ENCODE data around the gene RALGAPA2. TPM values are rescaled to one million over a fixed set of nuclear protein-coding genes. Genes with fewer than 3 reads are reported as not detected.

Gene RALGAPA2
- total RNA-seq, 2 experiments from 2014 or later, result 20.2 to 26.4 TPM

- Mint-ChIP-seq H3K27me3 (peaks cover 2% of the 10 kb centered on the region), H3K36me3 (ENCODE audit: low read depth) (no peaks in the 10 kb centered on the region), H3K9me3 (ENCODE audit: low read depth) (no peaks in the 10 kb centered on the region), H3K4me1 (no peaks in the 10 kb centered on the region), H3K4me3 (no peak overlapping the region), H3K27ac (no peak overlapping the region)
- no peak for DNase-seq
- intact Hi-C loops (cut with DNase I, micrococcal nuclease), result no loop called here
- ChIA-PET POLR2A (no interaction called here), CTCF (no interaction called here)
- ATAC-seq, result no peak
These were observed 7.7 kb upstream of the RALGAPA2 start for GRCh38 chr20:20720158-20720557.

- Mint-ChIP-seq H3K36me3 (ENCODE audit: low read depth) (no peaks in the 10 kb centered on the region), H3K27ac (no peak overlapping the region), H3K4me1 (no peaks in the 10 kb centered on the region), H3K4me3 (no peak overlapping the region), H3K27me3 (peaks cover 2% of the 10 kb centered on the region), H3K9me3 (ENCODE audit: low read depth) (no peaks in the 10 kb centered on the region)
- intact Hi-C loops (cut with DNase I, micrococcal nuclease), result loop anchor here (10.0 kb wide), 2 partner anchors 45 to 1925 kb away; no protein-coding TSS in a partner anchor
- DNase-seq (no peak), ATAC-seq (no peak)
- CTCF ChIA-PET, result no interaction called here
- POLR2A ChIA-PET, result no interaction called here
These were observed 7.0 kb upstream of the RALGAPA2 start for GRCh38 chr20:20719411-20719810.

GRCh38 chr20:20713244-20713765, 861 bp upstream of the RALGAPA2 start:
- ChIA-PET POLR2A (interaction anchor here (0.9 kb wide), 1 partner anchor 661 kb away, joined by 3 read pairs; the partner anchor contains the start of genes CFAP61 and CRNKL1), CTCF (interaction anchor here (0.6 to 1.2 kb wide), 2 partner anchors 16 to 222 kb away, joined by 3 to 4 read pairs; no protein-coding TSS in a partner anchor)
- DNase-seq (peak; percentile 23), ATAC-seq (no peak)
- Mint-ChIP-seq H3K4me1 (peaks cover 26% of the 10 kb centered on the region), H3K27me3 (peaks cover 2% of the 10 kb centered on the region), H3K9me3 (ENCODE audit: low read depth) (peaks cover 3% of the 10 kb centered on the region), H3K27ac (peak overlapping the region; percentile 95), H3K36me3 (ENCODE audit: low read depth) (peaks cover 7% of the 10 kb centered on the region), H3K4me3 (peak overlapping the region; percentile 90)
- intact Hi-C loops (cut with DNase I, micrococcal nuclease), result loop anchor here (2.0 to 10.0 kb wide), 4 partner anchors 51 to 1919 kb away; partner anchors contain the start of genes CFAP61 (in 1 of the 2), CRNKL1 (in 1 of the 2) and INSM1 (in 1 of the 2)

- Mint-ChIP-seq H3K9me3 (ENCODE audit: low read depth) (peaks cover 4% of the 10 kb centered on the region), H3K36me3 (ENCODE audit: low read depth) (peaks cover 10% of the 10 kb centered on the region), H3K27ac (peak overlapping the region; percentile 81), H3K4me1 (peaks cover 29% of the 10 kb centered on the region), H3K27me3 (peaks cover 2% of the 10 kb centered on the region), H3K4me3 (peak overlapping the region; percentile 90)
- DNase-seq (peak; percentile 28), ATAC-seq (no peak)
- ChIA-PET CTCF (interaction anchor here (0.5 kb wide), 1 partner anchor 660 kb away, joined by 3 read pairs; the partner anchor contains the start of genes CFAP61 and CRNKL1), POLR2A (no interaction called here)
- intact Hi-C loops (cut with DNase I, micrococcal nuclease), result loop anchor here (1.0 to 10.0 kb wide), 8 partner anchors 53 to 1917 kb away; partner anchors contain the start of genes CFAP61 (in 2 of the 2), CRNKL1 (in 2 of the 2), INSM1 (in 1 of the 2) and NAA20 (in 1 of the 2)
These were observed 405 bp downstream of the RALGAPA2 start for GRCh38 chr20:20712004-20712473.

GRCh38 chr20:20711413-20711812, 1.0 kb downstream of the RALGAPA2 start:
- H3K27me3 Mint-ChIP-seq, result peaks cover 2% of the 10 kb centered on the region
- H3K4me1 Mint-ChIP-seq, result peaks cover 31% of the 10 kb centered on the region
- CTCF ChIA-PET, result no interaction called here
- peak overlapping the region; percentile 90 for H3K4me3 Mint-ChIP-seq
- ATAC-seq (no peak), DNase-seq (peak; percentile 38)
- intact Hi-C loops (cut with DNase I, micrococcal nuclease), result loop anchor here (2.0 to 10.0 kb wide), 4 partner anchors 53 to 1917 kb away; partner anchors contain the start of gene INSM1 (in 1 of the 2)
- H3K9me3 Mint-ChIP-seq (ENCODE audit: low read depth), result peaks cover 4% of the 10 kb centered on the region
- POLR2A ChIA-PET, result no interaction called here
- H3K36me3 Mint-ChIP-seq (ENCODE audit: low read depth), result peaks cover 12% of the 10 kb centered on the region
- H3K27ac Mint-ChIP-seq, result peak overlapping the region; percentile 81

GRCh38 chr20:20710443-20711315, 1.8 kb downstream of the RALGAPA2 start:
- peak; percentile 64 for DNase-seq
- H3K9me3 Mint-ChIP-seq (ENCODE audit: low read depth), result peaks cover 4% of the 10 kb centered on the region
- ChIA-PET CTCF (no interaction called here), POLR2A (no interaction called here)
- peak; percentile 38 for ATAC-seq
- H3K27me3 Mint-ChIP-seq, result no peaks in the 10 kb centered on the region
- H3K4me1 Mint-ChIP-seq, result peaks cover 31% of the 10 kb centered on the region
- intact Hi-C loops (cut with DNase I, micrococcal nuclease), result loop anchor here (2.0 to 10.0 kb wide), 4 partner anchors 54 to 1916 kb away; partner anchors contain the start of gene INSM1 (in 1 of the 2)
- peak overlapping the region; percentile 81 for H3K27ac Mint-ChIP-seq
- H3K36me3 Mint-ChIP-seq (ENCODE audit: low read depth), result peaks cover 12% of the 10 kb centered on the region
- H3K4me3 Mint-ChIP-seq, result peak overlapping the region; percentile 90

- CTCF ChIA-PET, result no interaction called here
- DNase-seq, result no peak
- peak overlapping the region; percentile 81 for H3K27ac Mint-ChIP-seq
- no peaks in the 10 kb centered on the region for H3K27me3 Mint-ChIP-seq
- peaks cover 12% of the 10 kb centered on the region for H3K36me3 Mint-ChIP-seq (ENCODE audit: low read depth)
- POLR2A ChIA-PET, result no interaction called here
- ATAC-seq, result no peak
- H3K4me3 Mint-ChIP-seq, result no peak overlapping the region
- peaks cover 4% of the 10 kb centered on the region for H3K9me3 Mint-ChIP-seq (ENCODE audit: low read depth)
- peaks cover 31% of the 10 kb centered on the region for H3K4me1 Mint-ChIP-seq
- intact Hi-C loops (cut with DNase I, micrococcal nuclease), result loop anchor here (2.0 to 10.0 kb wide), 4 partner anchors 55 to 1915 kb away; partner anchors contain the start of gene INSM1 (in 1 of the 2)
These were observed 2.6 kb downstream of the RALGAPA2 start for GRCh38 chr20:20709887-20710286.

GRCh38 chr20:20706285-20706684, 6.2 kb downstream of the RALGAPA2 start:
- DNase-seq (no peak), ATAC-seq (no peak)
- no peaks in the 10 kb centered on the region for H3K27me3 Mint-ChIP-seq
- H3K27ac Mint-ChIP-seq, result no peak overlapping the region
- intact Hi-C loops (cut with DNase I, micrococcal nuclease), result no loop called here
- ChIA-PET POLR2A (no interaction called here), CTCF (no interaction called here)
- H3K36me3 Mint-ChIP-seq (ENCODE audit: low read depth), result peaks cover 12% of the 10 kb centered on the region
- peaks cover 4% of the 10 kb centered on the region for H3K9me3 Mint-ChIP-seq (ENCODE audit: low read depth)
- peaks cover 35% of the 10 kb centered on the region for H3K4me1 Mint-ChIP-seq
- H3K4me3 Mint-ChIP-seq, result no peak overlapping the region

GRCh38 chr20:20702330-20703245, 9.9 kb downstream of the RALGAPA2 start:
- Mint-ChIP-seq H3K27ac (no peak overlapping the region), H3K27me3 (no peaks in the 10 kb centered on the region), H3K9me3 (ENCODE audit: low read depth) (no peaks in the 10 kb centered on the region), H3K36me3 (ENCODE audit: low read depth) (peaks cover 4% of the 10 kb centered on the region), H3K4me3 (no peak overlapping the region), H3K4me1 (peaks cover 21% of the 10 kb centered on the region)
- no peak for DNase-seq
- POLR2A ChIA-PET, result no interaction called here
- no peak for ATAC-seq
- intact Hi-C loops (cut with DNase I, micrococcal nuclease), result no loop called here
- CTCF ChIA-PET, result interaction anchor here (0.5 kb wide), 1 partner anchor 1036 kb away, joined by 4 read pairs; no protein-coding TSS in a partner anchor

GRCh38 chr20:20699917-20700316, 12.5 kb downstream of the RALGAPA2 start:
- no peaks in the 10 kb centered on the region for H3K27me3 Mint-ChIP-seq
- ChIA-PET CTCF (no interaction called here), POLR2A (no interaction called here)
- no peak overlapping the region for H3K27ac Mint-ChIP-seq
- H3K36me3 Mint-ChIP-seq (ENCODE audit: low read depth), result no peaks in the 10 kb centered on the region
- intact Hi-C loops (cut with DNase I, micrococcal nuclease), result no loop called here
- H3K4me3 Mint-ChIP-seq, result no peak overlapping the region
- no peaks in the 10 kb centered on the region for H3K9me3 Mint-ChIP-seq (ENCODE audit: low read depth)
- peaks cover 25% of the 10 kb centered on the region for H3K4me1 Mint-ChIP-seq
- DNase-seq, result no peak
- ATAC-seq, result no peak

GRCh38 chr20:20699144-20699543, 13.3 kb downstream of the RALGAPA2 start:
- H3K36me3 Mint-ChIP-seq (ENCODE audit: low read depth), result no peaks in the 10 kb centered on the region
- no peaks in the 10 kb centered on the region for H3K9me3 Mint-ChIP-seq (ENCODE audit: low read depth)
- intact Hi-C loops (cut with DNase I, micrococcal nuclease), result no loop called here
- H3K4me3 Mint-ChIP-seq, result no peak overlapping the region
- ATAC-seq, result no peak
- ChIA-PET POLR2A (no interaction called here), CTCF (no interaction called here)
- no peak for DNase-seq
- no peak overlapping the region for H3K27ac Mint-ChIP-seq
- H3K4me1 Mint-ChIP-seq, result peaks cover 26% of the 10 kb centered on the region
- no peaks in the 10 kb centered on the region for H3K27me3 Mint-ChIP-seq

All from activated CD4-positive, alpha-beta T cell treated with anti-CD3 and anti-CD28 coated beads for 36 hours (primary cell).